Heart right ventricle (tissue), 16 donors: ENCODE results near the gene IL7R. TPM values are rescaled to one million over a fixed set of nuclear protein-coding genes. Genes with fewer than 3 reads are reported as not detected.

Experiments
- ATAC-seq, 8 donors: fragments of 200-7000 bp; cut with Tn5 transposase; one replicate each; pipeline ENCODE4 v1.9.1; 2020; ENCODE audit warnings: mild to moderate bottlenecking in 8 of 8, moderate library complexity in 8 of 8, moderate number of reproducible peaks in 1 of 8
- DNase-seq, 2 donors: peaks; one replicate each; pipeline ENCODE4 v3.0.0-alpha.2; 2020
- H3K27ac ChIP-seq, 10 donors: fragments of 200-600 bp; sonication (generic) in 2 of 10; one replicate each; pipeline versions ENCODE4 v1.5.0 to v1.8.0; 2020 to 2022; ENCODE audit warnings: mild to moderate bottlenecking in 3 of 10
- H3K27me3 ChIP-seq, 7 donors: fragments of 200-600 bp; one replicate each; pipeline ENCODE4 v1.8.0; 2021 to 2022; ENCODE audit warnings: mild to moderate bottlenecking in 2 of 7
- H3K36me3 ChIP-seq, 9 donors: fragments of 200-600 bp; sonication (generic) in 1 of 9; one replicate each; pipeline versions ENCODE4 v1.5.0 to v1.8.0; 2020 to 2022; ENCODE audit warnings: mild to moderate bottlenecking in 2 of 9
- H3K4me1 ChIP-seq, 9 donors: fragments of 200-600 bp; sonication (generic) in 1 of 9; one replicate each; pipeline versions ENCODE4 v1.5.0 to v1.8.0; 2020 to 2022; ENCODE audit warnings: mild to moderate bottlenecking in 4 of 9
- H3K4me3 ChIP-seq, 10 donors: fragments of 200-600 bp; sonication (generic) in 2 of 10; one replicate each; pipeline versions ENCODE4 v1.5.0 to v1.8.0; 2020 to 2022; ENCODE audit warnings: mild to moderate bottlenecking in 7 of 10, moderate library complexity in 2 of 10
- H3K9me3 ChIP-seq, 11 donors: fragments of 200-600 bp in 10 of 11; sonication (generic) in 2 of 11; one replicate each; pipeline versions ENCODE4 v1.5.0 to v1.8.0; 2013 to 2022; ENCODE audit warnings: mild to moderate bottlenecking in 2 of 11, control low read depth in 1 of 11, moderate library complexity in 1 of 11
- WGBS, 2 donors: extraction: QIAGEN DNeasy Blood & Tissue Kit; methylation state at CpG; one replicate each; pipeline ENCODE4 v1.1.7; 2013; ENCODE audit warnings: inconsistent platforms in 1 of 2; 5-methylcytosine and 5-hydroxymethylcytosine counted together
- intact Hi-C, 10 donors: fragments of 100-400 bp; cut with DNase I; formaldehyde crosslinking; loops; one replicate each; pipeline versions ENCODE4 v1.11.1 to v1.14.2; 2022
- polyA plus RNA-seq, 2 donors: library from polyadenylated mRNA; stranded (reverse); fragments of 200-250 nt; gene quantifications; one replicate each; pipeline ENCODE4 v1.2.3, GENCODE V29; 2013
- total RNA-seq, 10 donors: library from RNA; stranded (reverse); fragmentation: NEBNext Ultra II Directional in 3 of 10; extraction: Animal tissue kit (Norgen Biotek cat#: 25700) in 3 of 10; gene quantifications; one replicate each; pipeline versions ENCODE4 v1.2.1 to v1.2.4, GENCODE V29; 2021 to 2023
- TF ChIP-seq, protein P1 (sequence below), 9 donors: fragments of 200-600 bp; sonication (generic) in 2 of 9; IDR thresholded peaks; one replicate each; pipeline versions ENCODE4 v1.5.0 to v1.8.0; 2021 to 2022; ENCODE audit warnings: antibody characterized with exemption in 9 of 9, mild to moderate bottlenecking in 5 of 9, moderate library complexity in 1 of 9
- donor health status: Arrhythmogenic right ventricular cardiomyopathy.
- donor health status: ischemic (EF 13 %, LVEDD 7.1; RV severe dilation, severe dysfunction).
- donor health status: healthy with polysubstance abuse.
- donor health status: DM: no; HTN: yes; CAD: no.
- donor health status: DM: no; HTN: no; CAD: no.
- donor health status: ischemic (EF 25% LVEDD 6.9; RV normal size, moderate dysfunction).
- donor health status: ischemic (EF 25% LVEDD 5.7; RV mildly dilated, moderate dysfunction).
- donor health status: healthy.
- donor health status: DM: yes; HTN: yes; CAD: no.
- donor health status: Ischemic cardiomyopathy.
- donor health status: ischemic (EF 35%, LVEDD 5.7; RV mildly dilated, moderate dysfunction).
- donor health status: nonischemic (EF 11% LVEDD 7.7; RV severe dilation, severe dysfunction).
- donor health status: DM: yes; HTN: yes; CAD: no.
- donor health status: PGD.
- donor health status: ischemic (EF 29% LVEDD 5.4; RV normal size, mild dysfunction).
- donor health status: nonischemic (EF 23%, LVEDD 6.1; RV moderate dilation, normal function).

Gene IL7R
- total and polyA plus RNA-seq, 12 donors: 0.22 to 10.6 (median 0.71) TPM

DNA sequence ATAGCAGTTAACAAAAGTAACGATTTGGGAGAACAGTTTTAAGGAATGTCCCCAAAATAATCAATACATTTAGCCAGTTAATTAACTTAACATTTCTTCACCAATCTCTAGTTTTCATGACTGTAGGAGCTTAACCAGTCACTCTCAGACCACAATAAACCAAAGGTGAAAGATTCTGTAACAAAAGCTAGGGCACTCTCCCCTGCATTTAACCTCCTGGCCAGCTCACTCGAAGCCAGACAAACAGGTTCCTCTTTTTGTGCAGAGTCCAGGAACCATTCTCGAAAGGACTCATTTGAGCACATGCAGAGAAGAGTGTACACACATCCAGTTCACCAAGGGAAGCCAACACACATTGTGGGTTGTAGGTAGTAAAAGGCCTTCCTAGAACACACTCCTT lies 6.5 kb downstream of the IL7R start:
- intact Hi-C loops: no loop called here
- TF ChIP-seq, protein P1, sequence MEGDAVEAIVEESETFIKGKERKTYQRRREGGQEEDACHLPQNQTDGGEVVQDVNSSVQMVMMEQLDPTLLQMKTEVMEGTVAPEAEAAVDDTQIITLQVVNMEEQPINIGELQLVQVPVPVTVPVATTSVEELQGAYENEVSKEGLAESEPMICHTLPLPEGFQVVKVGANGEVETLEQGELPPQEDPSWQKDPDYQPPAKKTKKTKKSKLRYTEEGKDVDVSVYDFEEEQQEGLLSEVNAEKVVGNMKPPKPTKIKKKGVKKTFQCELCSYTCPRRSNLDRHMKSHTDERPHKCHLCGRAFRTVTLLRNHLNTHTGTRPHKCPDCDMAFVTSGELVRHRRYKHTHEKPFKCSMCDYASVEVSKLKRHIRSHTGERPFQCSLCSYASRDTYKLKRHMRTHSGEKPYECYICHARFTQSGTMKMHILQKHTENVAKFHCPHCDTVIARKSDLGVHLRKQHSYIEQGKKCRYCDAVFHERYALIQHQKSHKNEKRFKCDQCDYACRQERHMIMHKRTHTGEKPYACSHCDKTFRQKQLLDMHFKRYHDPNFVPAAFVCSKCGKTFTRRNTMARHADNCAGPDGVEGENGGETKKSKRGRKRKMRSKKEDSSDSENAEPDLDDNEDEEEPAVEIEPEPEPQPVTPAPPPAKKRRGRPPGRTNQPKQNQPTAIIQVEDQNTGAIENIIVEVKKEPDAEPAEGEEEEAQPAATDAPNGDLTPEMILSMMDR (IDR thresholded peaks at IDR 0.05): no peak
- DNase-seq (no peak), ATAC-seq (no peak)
- Histone ChIP-seq H3K4me3 (peak overlapping the region in 1 of 10 donors; percentile 12), H3K9me3 (peaks cover 0 to 8% (median 0%) of the 10 kb centered on the region in 11 donors), H3K36me3 (peaks cover 0 to 42% (median 0%) of the 10 kb centered on the region in 9 donors), H3K27me3 (peaks cover 0 to 12% (median 0%) of the 10 kb centered on the region in 7 donors), H3K4me1 (peaks cover 0 to 4% (median 0%) of the 10 kb centered on the region in 9 donors), H3K27ac (no peak overlapping the region)
- 82 to 86% methylated on average over 3 of the region's 3 CpGs for WGBS, 2 donors

DNA sequence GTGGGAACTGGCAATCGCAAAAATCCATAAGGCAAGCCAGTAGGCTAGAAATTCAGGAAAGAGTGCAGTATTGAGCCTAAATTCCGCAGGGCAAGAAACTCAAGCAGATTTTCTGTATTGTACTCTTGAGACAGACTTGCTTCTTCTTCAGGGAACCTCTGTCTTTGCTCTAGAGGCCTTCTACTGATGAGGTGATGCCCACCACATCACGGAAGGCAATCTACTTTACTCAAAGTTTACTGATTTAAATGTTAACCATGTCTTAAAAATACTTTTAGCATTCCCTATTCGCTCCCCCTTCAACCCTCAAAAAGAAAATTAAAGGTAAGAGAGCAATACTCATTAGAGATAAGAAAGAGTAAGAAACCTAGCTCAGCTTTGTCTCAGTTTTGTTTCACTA lies 11.3 kb downstream of the IL7R start:
- Histone ChIP-seq H3K4me3 (no peak overlapping the region), H3K27ac (no peak overlapping the region), H3K9me3 (peaks cover 0 to 8% (median 0%) of the 10 kb centered on the region in 11 donors), H3K4me1 (peaks cover 0 to 10% (median 0%) of the 10 kb centered on the region in 9 donors), H3K36me3 (peaks cover 0 to 61% (median 0%) of the 10 kb centered on the region in 9 donors), H3K27me3 (peaks cover 0 to 8% (median 0%) of the 10 kb centered on the region in 7 donors)
- TF ChIP-seq, protein P1 (IDR thresholded peaks at IDR 0.05): no peak
- 84 to 90% methylated on average over 4 of the region's 4 CpGs for WGBS, 2 donors
- ATAC-seq (no peak), DNase-seq (no peak)
- intact Hi-C loops: no loop called here

DNA sequence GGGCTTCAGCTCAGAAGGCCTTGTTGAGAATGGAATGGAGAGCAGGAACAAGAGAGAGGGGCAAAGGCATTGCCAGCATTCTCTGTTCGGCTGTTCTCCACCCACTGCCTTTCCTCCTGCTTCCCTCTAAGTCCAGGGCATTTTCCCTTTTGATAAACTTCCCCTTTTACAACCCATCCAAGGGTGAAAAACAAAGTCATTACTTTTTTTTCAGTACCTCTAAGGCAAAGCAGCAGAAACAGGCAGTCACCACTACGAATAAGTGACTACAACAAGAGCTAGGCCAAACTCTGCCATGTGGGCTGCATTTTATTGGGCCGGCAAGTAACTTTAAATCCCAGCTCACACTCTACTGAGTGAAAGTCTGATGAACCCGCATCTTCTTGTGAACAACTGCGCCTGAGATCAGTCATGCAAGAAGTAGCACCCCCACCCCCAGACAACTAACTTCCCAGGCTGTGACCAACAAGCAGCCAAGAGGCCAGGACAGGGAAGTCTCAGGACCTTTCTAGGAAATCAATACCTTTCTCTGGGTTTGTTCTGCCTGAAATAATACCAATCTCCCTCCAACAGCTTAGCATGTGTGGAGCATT lies 13.1 kb downstream of the IL7R start:
- WGBS, 2 donors: 79 to 83% methylated on average over 5 of the region's 5 CpGs
- no peak for DNase-seq

DNA sequence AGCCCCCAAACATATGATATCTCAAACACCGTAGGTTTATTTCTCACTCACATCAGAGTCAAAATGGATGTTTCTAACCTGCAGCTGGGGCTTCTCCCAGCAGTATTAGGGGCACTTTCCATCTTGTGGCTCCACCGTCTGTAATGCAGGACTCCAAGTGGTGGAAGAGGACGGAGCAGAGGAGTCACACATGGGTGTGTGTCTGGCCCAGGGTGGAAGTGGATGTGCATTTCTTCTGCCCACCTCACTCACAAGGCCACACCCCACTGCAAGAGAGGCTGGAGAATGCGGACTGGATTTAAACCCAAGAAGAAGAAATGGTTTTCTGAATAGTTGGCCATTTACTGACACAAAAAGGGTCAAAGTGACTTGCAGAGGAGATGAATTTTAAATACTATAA lies 13.9 kb downstream of the IL7R start:
- Histone ChIP-seq H3K36me3 (peaks cover 0 to 55% (median 0%) of the 10 kb centered on the region in 9 donors), H3K27ac (no peak overlapping the region), H3K4me1 (peaks cover 0 to 10% (median 0%) of the 10 kb centered on the region in 9 donors), H3K27me3 (peaks cover 0 to 8% (median 0%) of the 10 kb centered on the region in 7 donors), H3K9me3 (no peaks in the 10 kb centered on the region), H3K4me3 (no peak overlapping the region)
- 81 to 95% methylated on average over 4 of the region's 4 CpGs for WGBS, 2 donors
- TF ChIP-seq, protein P1 (IDR thresholded peaks at IDR 0.05): no peak
- ATAC-seq (no peak), DNase-seq (no peak)
- intact Hi-C loops: no loop called here

More for the DNA sequence above, 13.1 kb downstream of the IL7R start:
- Histone ChIP-seq H3K4me3 (no peak overlapping the region), H3K9me3 (peaks cover 0 to under 1% (median 0%) of the 10 kb centered on the region in 11 donors), H3K36me3 (peaks cover 0 to 56% (median 0%) of the 10 kb centered on the region in 9 donors), H3K27ac (peak overlapping the region in 1 of 10 donors; percentile 6), H3K27me3 (peaks cover 0 to 8% (median 0%) of the 10 kb centered on the region in 7 donors), H3K4me1 (peaks cover 0 to 10% (median 0%) of the 10 kb centered on the region in 9 donors)
- no peak for ATAC-seq
- TF ChIP-seq, protein P1 (IDR thresholded peaks at IDR 0.05): no peak
- intact Hi-C loops: no loop called here
